ENCODE data around the gene CPED1.
"Not testable (repeated sequence)": the region's sequence is repeated elsewhere in the genome, so short reads cannot be mapped to it uniquely, and the experiment has no call there.

The CPED1 gene

GRCh38 chr7:120996988-120997345, 8.5 kb downstream of the CPED1 start:
- DNase-seq (ENCODE audit: low read depth in 3 of 3): no peak

GRCh38 chr7:120997882-120998474, 9.5 kb downstream of the CPED1 start:
- DNase-seq (ENCODE audit: low read depth in 3 of 3): no peak

- DNase-seq (ENCODE audit: low read depth in 3 of 3): no peak
Observed at GRCh38 chr7:120998520-120998919, 10.0 kb downstream of the CPED1 start.

GRCh38 chr7:120998996-120999565, 10.6 kb downstream of the CPED1 start:
- DNase-seq (ENCODE audit: low read depth in 3 of 3): no peak

GRCh38 chr7:121000081-121000983, 11.8 kb downstream of the CPED1 start:
- DNase-seq (ENCODE audit: low read depth in 3 of 3): no peak

- no peak for DNase-seq (ENCODE audit: low read depth in 3 of 3)
Observed at GRCh38 chr7:121001234-121001906, 12.9 kb downstream of the CPED1 start.

- no peak for DNase-seq (ENCODE audit: low read depth in 3 of 3)
Observed at GRCh38 chr7:121002048-121002756, 13.7 kb downstream of the CPED1 start.

GRCh38 chr7:121002757-121003200, 14.3 kb downstream of the CPED1 start:
- no peak for DNase-seq (ENCODE audit: low read depth in 3 of 3)

GRCh38 chr7:121003986-121004685, 15.6 kb downstream of the CPED1 start:
- DNase-seq (ENCODE audit: low read depth in 3 of 3): no peak

- not testable (repeated sequence) for DNase-seq (ENCODE audit: low read depth in 3 of 3)
Observed at GRCh38 chr7:121005058-121005457, 16.5 kb downstream of the CPED1 start.

GRCh38 chr7:121005996-121006584, 17.6 kb downstream of the CPED1 start:
- DNase-seq (ENCODE audit: low read depth in 3 of 3): no peak

- no peak for DNase-seq (ENCODE audit: low read depth in 3 of 3)
Observed at GRCh38 chr7:121006711-121007315, 18.3 kb downstream of the CPED1 start.

GRCh38 chr7:121008816-121009215, 20.3 kb downstream of the CPED1 start:
- no peak for DNase-seq (ENCODE audit: low read depth in 3 of 3)

GRCh38 chr7:121011401-121011800, 22.9 kb downstream of the CPED1 start:
- DNase-seq (ENCODE audit: low read depth in 3 of 3): no peak

- no peak for DNase-seq (ENCODE audit: low read depth in 3 of 3)
Observed at GRCh38 chr7:121012170-121012874, 23.8 kb downstream of the CPED1 start.

- DNase-seq (ENCODE audit: low read depth in 3 of 3): no peak
Observed at GRCh38 chr7:121012919-121013318, 24.4 kb downstream of the CPED1 start.

- no peak for DNase-seq (ENCODE audit: low read depth in 3 of 3)
Observed at GRCh38 chr7:121015560-121015959, 27.0 kb downstream of the CPED1 start.

- DNase-seq (ENCODE audit: low read depth in 3 of 3): no peak
Observed at GRCh38 chr7:121016966-121017365, 28.5 kb downstream of the CPED1 start.

- no peak for DNase-seq (ENCODE audit: low read depth in 3 of 3)
Observed at GRCh38 chr7:121017586-121017985, 29.1 kb downstream of the CPED1 start.

GRCh38 chr7:121019018-121019417, 30.5 kb downstream of the CPED1 start:
- no peak for DNase-seq (ENCODE audit: low read depth in 3 of 3)
